Astrocyte (in vitro differentiated cells and primary cell): ENCODE data around the gene ALDOA. TPM values are rescaled to one million over a fixed set of nuclear protein-coding genes. Genes with fewer than 3 reads are reported as not detected.

ENCODE experiments used
- DNase-seq: peaks from one replicate; pipeline ENCODE4 v3.0.0-alpha.2; 2010; ENCODE audit warnings: low read depth
- FAIRE-seq: peaks from 2 replicates; lab custom pipeline; 2011; peaks lifted over from hg19 to GRCh38; lab: Jason Lieb, UNC
- H2AFZ ChIP-seq: 2 replicates; pipeline ENCODE4 v1.6.0; 2012; ENCODE audit warnings: low read depth, low read length, inconsistent platforms
- H3K27ac ChIP-seq: 2 replicates; pipeline ENCODE4 v1.5.1; 2011; ENCODE audit warnings: low read depth, low read length, inconsistent platforms
- H3K27me3 ChIP-seq: 2 replicates; pipeline ENCODE4 v1.6.0; 2011; ENCODE audit warnings: low read length, inconsistent platforms; ENCODE audit not compliant: insufficient read depth
- H3K36me3 ChIP-seq: 2 replicates; pipeline ENCODE4 v1.5.1; 2011; ENCODE audit warnings: low read length, inconsistent platforms; ENCODE audit not compliant: insufficient read depth
- H3K4me1 ChIP-seq: 2 replicates; pipeline ENCODE4 v1.5.1; 2011; ENCODE audit warnings: low read length, inconsistent platforms; ENCODE audit not compliant: insufficient read depth
- H3K4me2 ChIP-seq: 2 replicates; pipeline ENCODE4 v1.6.0; 2012; ENCODE audit warnings: low read length, inconsistent platforms
- H3K4me3 ChIP-seq: 2 replicates; pipeline ENCODE4 v1.5.1; 2011; ENCODE audit warnings: low read depth, mild to moderate bottlenecking, low read length, inconsistent platforms; ENCODE audit not compliant: insufficient read depth
- H3K79me2 ChIP-seq: 2 replicates; pipeline ENCODE4 v1.6.0; 2012; ENCODE audit warnings: mild to moderate bottlenecking, low read length, inconsistent platforms; ENCODE audit not compliant: insufficient read depth
- H3K9ac ChIP-seq: 2 replicates; pipeline ENCODE4 v1.6.0; 2012; ENCODE audit warnings: mild to moderate bottlenecking, low read length, inconsistent platforms
- H3K9me3 ChIP-seq: 2 replicates; pipeline ENCODE4 v1.5.1; 2012; ENCODE audit warnings: low read depth, mild to moderate bottlenecking, low read length, inconsistent platforms; ENCODE audit not compliant: insufficient read depth
- H4K20me1 ChIP-seq: 2 replicates; pipeline ENCODE4 v1.6.0; 2012; ENCODE audit warnings: low read length, inconsistent platforms; ENCODE audit not compliant: insufficient read depth
- H3K27ac Mint-ChIP-seq: one replicate; pipeline ENCODE4 v1.8.0; 2021; ENCODE audit warnings: mild to moderate bottlenecking, mixed read lengths; ENCODE audit not compliant: unreplicated experiment
- H3K27me3 Mint-ChIP-seq: one replicate; pipeline ENCODE4 v1.8.0; 2021; ENCODE audit warnings: low read depth, mixed read lengths; ENCODE audit not compliant: unreplicated experiment
- H3K36me3 Mint-ChIP-seq: one replicate; pipeline ENCODE4 v1.8.0; 2021; ENCODE audit warnings: low read depth, mixed read lengths; ENCODE audit not compliant: unreplicated experiment
- H3K4me1 Mint-ChIP-seq: one replicate; pipeline ENCODE4 v1.8.0; 2021; ENCODE audit warnings: low read depth, mixed read lengths; ENCODE audit not compliant: unreplicated experiment
- H3K4me3 Mint-ChIP-seq: one replicate; pipeline ENCODE4 v1.8.0; 2021; ENCODE audit warnings: mild to moderate bottlenecking, moderate library complexity, mixed read lengths; ENCODE audit not compliant: unreplicated experiment
- H3K9me3 Mint-ChIP-seq: one replicate; pipeline ENCODE4 v1.8.0; 2021; ENCODE audit warnings: mild to moderate bottlenecking, mixed read lengths; ENCODE audit not compliant: unreplicated experiment
- EZH2 ChIP-seq: IDR thresholded peaks from 2 replicates; pipeline ENCODE4 v1.6.1; 2012; ENCODE audit warnings: mild to moderate bottlenecking, low read length, inconsistent platforms; ENCODE audit not compliant: insufficient read depth
- total RNA-seq: library from RNA; stranded (reverse); gene quantifications from 2 replicates; pipeline ENCODE4 v1.2.1, GENCODE V29; 2021
- TF ChIP-seq, protein P1 (sequence below): IDR thresholded peaks from 2 replicates; pipeline ENCODE4 v1.5.1; 2011; ENCODE audit warnings: low read depth, mild to moderate bottlenecking, inconsistent platforms, low read length, moderate library complexity; ENCODE audit not compliant: insufficient read depth

ALDOA gene
- total RNA-seq, 1 donor from 2014 or later, result 1,795 TPM

DNA sequence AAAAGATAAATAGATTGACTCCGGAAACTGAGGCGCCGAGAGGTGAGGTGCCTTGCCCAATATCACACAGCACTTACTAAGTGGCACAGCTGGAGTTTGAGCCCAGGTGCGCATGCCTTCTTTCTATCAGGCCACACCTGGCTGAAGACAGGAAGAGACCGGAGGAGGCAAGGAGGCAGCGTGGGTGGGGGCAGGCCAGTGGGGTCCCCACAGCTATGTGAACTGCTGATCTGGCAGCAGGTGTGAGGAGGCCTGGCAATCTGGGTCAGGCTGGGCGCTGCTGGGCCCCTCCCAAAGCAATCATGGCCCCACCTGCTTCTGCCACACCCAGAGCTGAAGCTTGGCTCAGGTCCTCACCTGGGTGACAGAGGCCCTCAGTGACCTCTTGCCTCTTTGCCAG lies 49.7 kb downstream of the ALDOA start:
- H3K9ac ChIP-seq, result no peak overlapping the region
- no peak overlapping the region for H3K4me3 ChIP-seq
- H4K20me1 ChIP-seq, result no peaks in the 10 kb centered on the region
- H2AFZ ChIP-seq, result no peak overlapping the region
- Mint-ChIP-seq H3K27ac (no peak overlapping the region), H3K4me1 (peaks cover 6% of the 10 kb centered on the region), H3K4me3 (no peak overlapping the region), H3K36me3 (peaks cover 9% of the 10 kb centered on the region), H3K27me3 (no peaks in the 10 kb centered on the region), H3K9me3 (no peaks in the 10 kb centered on the region)
- H3K4me1 ChIP-seq, result no peaks in the 10 kb centered on the region
- no peaks in the 10 kb centered on the region for H3K79me2 ChIP-seq
- no peaks in the 10 kb centered on the region for H3K9me3 ChIP-seq
- TF ChIP-seq, protein P1, sequence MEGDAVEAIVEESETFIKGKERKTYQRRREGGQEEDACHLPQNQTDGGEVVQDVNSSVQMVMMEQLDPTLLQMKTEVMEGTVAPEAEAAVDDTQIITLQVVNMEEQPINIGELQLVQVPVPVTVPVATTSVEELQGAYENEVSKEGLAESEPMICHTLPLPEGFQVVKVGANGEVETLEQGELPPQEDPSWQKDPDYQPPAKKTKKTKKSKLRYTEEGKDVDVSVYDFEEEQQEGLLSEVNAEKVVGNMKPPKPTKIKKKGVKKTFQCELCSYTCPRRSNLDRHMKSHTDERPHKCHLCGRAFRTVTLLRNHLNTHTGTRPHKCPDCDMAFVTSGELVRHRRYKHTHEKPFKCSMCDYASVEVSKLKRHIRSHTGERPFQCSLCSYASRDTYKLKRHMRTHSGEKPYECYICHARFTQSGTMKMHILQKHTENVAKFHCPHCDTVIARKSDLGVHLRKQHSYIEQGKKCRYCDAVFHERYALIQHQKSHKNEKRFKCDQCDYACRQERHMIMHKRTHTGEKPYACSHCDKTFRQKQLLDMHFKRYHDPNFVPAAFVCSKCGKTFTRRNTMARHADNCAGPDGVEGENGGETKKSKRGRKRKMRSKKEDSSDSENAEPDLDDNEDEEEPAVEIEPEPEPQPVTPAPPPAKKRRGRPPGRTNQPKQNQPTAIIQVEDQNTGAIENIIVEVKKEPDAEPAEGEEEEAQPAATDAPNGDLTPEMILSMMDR, result no peak
- TF ChIP-seq EZH2, result no peak
- H3K36me3 ChIP-seq, result peaks cover 9% of the 10 kb centered on the region
- FAIRE-seq, result no peak
- no peak overlapping the region for H3K27ac ChIP-seq
- no peaks in the 10 kb centered on the region for H3K27me3 ChIP-seq
- no peak for DNase-seq
- no peak overlapping the region for H3K4me2 ChIP-seq

DNA sequence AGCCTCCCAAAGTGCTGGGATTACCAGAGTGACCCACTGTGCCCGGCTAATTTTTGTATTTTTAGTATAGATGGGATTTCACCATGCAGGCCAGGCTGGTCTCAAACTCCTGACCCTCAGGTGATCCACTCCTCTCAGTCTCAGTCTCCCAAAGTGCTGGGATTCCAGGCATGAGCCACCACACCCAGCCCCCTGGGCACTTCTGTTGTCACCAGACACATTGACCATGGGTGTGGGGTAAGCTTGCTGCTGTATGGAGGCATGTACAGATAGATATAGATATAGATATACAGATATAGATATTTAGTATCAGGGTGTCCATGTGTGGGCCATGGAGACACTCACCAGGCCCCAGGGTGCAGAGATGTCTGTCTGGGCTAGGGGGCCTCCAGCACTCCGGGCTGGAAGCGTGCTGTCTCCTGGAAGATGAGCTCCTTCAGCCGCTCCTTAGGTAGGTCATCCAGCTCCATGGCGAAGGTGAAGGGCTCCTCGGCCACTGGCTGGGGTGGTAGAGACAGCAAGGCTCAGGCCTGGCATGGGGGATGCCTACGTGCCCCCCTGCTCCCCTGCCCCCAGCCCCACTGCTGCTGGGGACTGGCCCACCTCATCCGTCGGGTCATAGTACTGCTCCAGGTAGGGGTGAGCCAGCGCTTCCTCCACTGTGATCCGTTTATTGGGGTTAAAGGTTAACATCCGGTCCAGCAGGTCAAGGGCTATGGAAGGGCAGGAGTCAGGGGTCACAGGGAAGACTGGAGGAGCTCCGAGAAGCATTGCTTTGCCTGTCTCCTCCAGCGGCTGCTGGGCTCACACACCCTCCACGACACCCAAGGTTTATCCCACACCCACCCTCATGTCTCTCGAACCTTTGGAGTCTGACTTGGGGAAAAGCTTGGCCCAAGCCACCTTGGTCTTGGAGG lies 51.0 kb downstream of the ALDOA start:
- Mint-ChIP-seq H3K27ac (no peak overlapping the region), H3K27me3 (no peaks in the 10 kb centered on the region), H3K4me1 (no peaks in the 10 kb centered on the region), H3K9me3 (no peaks in the 10 kb centered on the region), H3K4me3 (no peak overlapping the region), H3K36me3 (peaks cover 6% of the 10 kb centered on the region)
- Histone ChIP-seq H3K36me3 (peaks cover 9% of the 10 kb centered on the region), H3K4me1 (peaks cover 3% of the 10 kb centered on the region), H2AFZ (no peak overlapping the region), H3K4me3 (no peak overlapping the region), H3K27me3 (no peaks in the 10 kb centered on the region), H3K79me2 (no peaks in the 10 kb centered on the region), H3K9ac (no peak overlapping the region), H3K9me3 (no peaks in the 10 kb centered on the region), H3K4me2 (no peak overlapping the region), H3K27ac (no peak overlapping the region), H4K20me1 (no peaks in the 10 kb centered on the region)
- no peak for DNase-seq
- no peak for TF ChIP-seq EZH2
- TF ChIP-seq, protein P1, result no peak
- FAIRE-seq, result no peak

DNA sequence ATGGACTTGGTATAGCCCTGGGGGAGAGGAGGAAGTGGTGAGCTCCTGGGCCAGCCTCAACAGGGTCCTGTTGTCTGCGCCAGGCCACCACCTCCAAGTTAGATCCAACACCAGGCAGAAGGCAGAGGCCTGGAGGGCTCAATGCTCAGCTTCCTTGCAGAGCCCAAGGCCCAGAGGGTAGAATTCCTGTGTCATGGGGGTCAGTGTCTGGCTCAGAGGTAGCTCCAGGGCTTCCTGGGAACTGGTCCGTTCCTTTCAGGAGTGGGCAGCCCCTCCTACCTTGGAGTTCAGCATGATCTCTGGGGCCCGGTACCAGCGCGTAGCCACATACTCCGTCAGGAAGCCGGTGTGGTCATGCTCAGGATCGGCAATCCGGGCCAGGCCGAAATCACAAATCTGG lies 52.2 kb downstream of the ALDOA start:
- no peaks in the 10 kb centered on the region for H3K27me3 Mint-ChIP-seq
- H3K9me3 Mint-ChIP-seq, result no peaks in the 10 kb centered on the region
- peaks cover 3% of the 10 kb centered on the region for H3K36me3 Mint-ChIP-seq
- no peak for FAIRE-seq
- no peak for DNase-seq
- H3K4me3 Mint-ChIP-seq, result no peak overlapping the region
- Histone ChIP-seq H3K79me2 (peaks cover 4% of the 10 kb centered on the region), H3K9me3 (no peaks in the 10 kb centered on the region), H3K4me3 (no peak overlapping the region), H3K36me3 (peaks cover 9% of the 10 kb centered on the region), H3K4me1 (peaks cover 14% of the 10 kb centered on the region), H3K27me3 (no peaks in the 10 kb centered on the region), H3K9ac (no peak overlapping the region), H2AFZ (no peak overlapping the region), H4K20me1 (no peaks in the 10 kb centered on the region), H3K27ac (no peak overlapping the region), H3K4me2 (no peak overlapping the region)
- H3K27ac Mint-ChIP-seq, result no peak overlapping the region
- no peaks in the 10 kb centered on the region for H3K4me1 Mint-ChIP-seq
- no peak for TF ChIP-seq EZH2
- TF ChIP-seq, protein P1, result no peak
